Right atrium auricular region (tissue), 2 donors: ENCODE results near the gene TMEM38A. TPM values are rescaled to one million over a fixed set of nuclear protein-coding genes. Genes with fewer than 3 reads are reported as not detected.

Source experiments
- DNase-seq: peaks from one replicate; pipeline ENCODE4 v3.0.0-alpha.2; 2019; ENCODE audit warnings: low spot score
- H3K27ac ChIP-seq, 2 donors: fragments of 200-600 bp; sonication (generic); 1 replicate in 1 of 2; 2 replicates in 1 of 2; pipeline ENCODE4 v1.5.1; 2016 to 2019
- H3K27me3 ChIP-seq, 2 donors: fragments of 200-600 bp; sonication (generic); one replicate each; pipeline versions ENCODE4 v1.5.1 to v1.6.0; 2017 to 2019
- H3K36me3 ChIP-seq: fragments of 200-600 bp; sonication (generic); one replicate; pipeline ENCODE4 v1.5.1; 2016
- H3K4me1 ChIP-seq, 2 donors: fragments of 200-600 bp; sonication (generic); one replicate each; pipeline versions ENCODE4 v1.5.1 to v1.6.0; 2017 to 2019
- H3K4me3 ChIP-seq, 2 donors: fragments of 200-600 bp; sonication (generic); 1 replicate in 1 of 2; 2 replicates in 1 of 2; pipeline ENCODE4 v1.5.1; 2017 to 2019; ENCODE audit warnings: mild to moderate bottlenecking in 1 of 2, moderate library complexity in 1 of 2
- H3K9me3 ChIP-seq, 2 donors: fragments of 200-600 bp; sonication (generic); one replicate each; pipeline ENCODE4 v1.5.1; 2019
- total RNA-seq, 2 donors: library from RNA; depleted of rRNA; stranded (reverse); fragments of >200 nt; gene quantifications; one replicate each; pipeline ENCODE4 v1.1.0, GENCODE V29; 2016
- TF ChIP-seq, protein P1 (sequence below), 2 donors: fragments of 200-600 bp; sonication (generic); IDR thresholded peaks; one replicate each; pipeline ENCODE4 v1.5.1; 2019; ENCODE audit warnings: antibody characterized with exemption in 2 of 2

The TMEM38A gene
- total RNA-seq, 2 donors from 2014 or later = 12.1 to 14.5 TPM

DNA sequence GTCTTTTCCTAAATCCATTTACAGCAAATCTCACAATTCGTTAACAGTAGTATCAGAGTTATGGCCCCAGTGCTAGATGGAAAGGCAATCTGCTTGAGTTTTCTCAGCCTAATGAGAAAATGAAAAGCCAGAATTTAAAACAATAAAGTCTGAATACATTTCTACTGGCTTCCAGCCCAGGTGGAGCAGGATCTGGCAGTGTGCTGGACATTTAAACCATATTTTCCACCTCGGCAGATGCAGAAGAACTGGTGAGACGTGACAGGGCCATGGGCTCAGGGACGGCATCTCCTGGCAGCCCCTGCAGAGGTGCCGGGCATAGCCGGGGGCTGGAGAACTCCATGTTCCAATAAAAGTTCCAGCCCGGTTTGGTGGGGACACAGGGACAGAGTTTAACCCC lies 8.1 kb upstream of the TMEM38A start:
- no peak overlapping the region for H3K4me3 ChIP-seq
- no peaks in the 10 kb centered on the region for H3K9me3 ChIP-seq
- peaks cover 62% of the 10 kb centered on the region for H3K36me3 ChIP-seq
- no peak overlapping the region for H3K27ac ChIP-seq
- TF ChIP-seq, protein P1, sequence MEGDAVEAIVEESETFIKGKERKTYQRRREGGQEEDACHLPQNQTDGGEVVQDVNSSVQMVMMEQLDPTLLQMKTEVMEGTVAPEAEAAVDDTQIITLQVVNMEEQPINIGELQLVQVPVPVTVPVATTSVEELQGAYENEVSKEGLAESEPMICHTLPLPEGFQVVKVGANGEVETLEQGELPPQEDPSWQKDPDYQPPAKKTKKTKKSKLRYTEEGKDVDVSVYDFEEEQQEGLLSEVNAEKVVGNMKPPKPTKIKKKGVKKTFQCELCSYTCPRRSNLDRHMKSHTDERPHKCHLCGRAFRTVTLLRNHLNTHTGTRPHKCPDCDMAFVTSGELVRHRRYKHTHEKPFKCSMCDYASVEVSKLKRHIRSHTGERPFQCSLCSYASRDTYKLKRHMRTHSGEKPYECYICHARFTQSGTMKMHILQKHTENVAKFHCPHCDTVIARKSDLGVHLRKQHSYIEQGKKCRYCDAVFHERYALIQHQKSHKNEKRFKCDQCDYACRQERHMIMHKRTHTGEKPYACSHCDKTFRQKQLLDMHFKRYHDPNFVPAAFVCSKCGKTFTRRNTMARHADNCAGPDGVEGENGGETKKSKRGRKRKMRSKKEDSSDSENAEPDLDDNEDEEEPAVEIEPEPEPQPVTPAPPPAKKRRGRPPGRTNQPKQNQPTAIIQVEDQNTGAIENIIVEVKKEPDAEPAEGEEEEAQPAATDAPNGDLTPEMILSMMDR (IDR thresholded peaks at IDR 0.05) = no peak
- DNase-seq = no peak
- no peaks in the 10 kb centered on the region for H3K27me3 ChIP-seq
- peaks cover 0 to under 1% of the 10 kb centered on the region in 2 donors for H3K4me1 ChIP-seq

DNA sequence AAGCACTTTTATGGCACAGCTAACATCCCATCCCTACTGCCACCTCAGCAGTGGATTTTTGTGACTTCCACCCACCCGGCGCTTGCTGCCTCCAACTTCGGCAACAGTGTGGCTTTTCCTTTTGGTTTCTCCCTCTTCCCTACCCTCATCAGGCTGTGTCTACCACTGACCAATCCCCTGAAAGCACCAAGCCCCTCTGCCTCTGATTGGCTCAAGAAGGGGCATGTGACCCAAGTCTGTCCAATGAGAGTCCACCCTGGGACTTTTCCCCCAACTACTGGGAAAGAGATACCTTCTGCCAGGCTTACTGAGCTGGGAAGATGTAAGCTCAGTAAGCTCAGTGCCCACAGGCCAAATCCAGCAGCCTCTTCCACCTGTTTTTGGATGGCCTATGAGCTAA lies 6.8 kb upstream of the TMEM38A start:
- Histone ChIP-seq H3K4me1 (peaks cover 0 to 13% of the 10 kb centered on the region in 2 donors), H3K27ac (no peak overlapping the region), H3K36me3 (peaks cover 65% of the 10 kb centered on the region), H3K27me3 (no peaks in the 10 kb centered on the region), H3K9me3 (no peaks in the 10 kb centered on the region), H3K4me3 (no peak overlapping the region)
- no peak for DNase-seq
- TF ChIP-seq, protein P1 (IDR thresholded peaks at IDR 0.05) = no peak

DNA sequence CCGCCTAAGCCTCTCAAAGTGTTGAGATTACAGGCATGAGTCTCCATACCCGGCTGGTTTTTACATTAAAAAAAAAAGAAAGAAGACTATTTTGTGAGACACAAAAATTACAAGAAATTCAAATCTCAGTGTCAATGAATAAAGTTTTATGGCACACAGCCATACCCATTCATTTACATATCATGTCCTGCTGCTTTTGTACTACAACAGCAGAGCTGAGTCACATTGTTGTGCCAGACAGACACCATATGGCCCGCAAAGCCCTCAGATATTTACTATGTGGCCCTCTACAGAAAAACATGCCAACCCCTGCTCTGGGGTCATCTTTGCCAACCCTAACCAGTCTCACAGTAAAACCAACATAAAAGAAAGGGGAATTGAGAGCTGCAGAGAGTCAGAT lies 6.3 kb upstream of the TMEM38A start:
- H3K9me3 ChIP-seq = no peaks in the 10 kb centered on the region
- no peak overlapping the region for H3K4me3 ChIP-seq
- H3K27me3 ChIP-seq = no peaks in the 10 kb centered on the region
- TF ChIP-seq, protein P1 (IDR thresholded peaks at IDR 0.05) = no peak
- peaks cover 0 to 18% of the 10 kb centered on the region in 2 donors for H3K4me1 ChIP-seq
- H3K36me3 ChIP-seq = peaks cover 65% of the 10 kb centered on the region
- H3K27ac ChIP-seq = no peak overlapping the region
- no peak for DNase-seq

DNA sequence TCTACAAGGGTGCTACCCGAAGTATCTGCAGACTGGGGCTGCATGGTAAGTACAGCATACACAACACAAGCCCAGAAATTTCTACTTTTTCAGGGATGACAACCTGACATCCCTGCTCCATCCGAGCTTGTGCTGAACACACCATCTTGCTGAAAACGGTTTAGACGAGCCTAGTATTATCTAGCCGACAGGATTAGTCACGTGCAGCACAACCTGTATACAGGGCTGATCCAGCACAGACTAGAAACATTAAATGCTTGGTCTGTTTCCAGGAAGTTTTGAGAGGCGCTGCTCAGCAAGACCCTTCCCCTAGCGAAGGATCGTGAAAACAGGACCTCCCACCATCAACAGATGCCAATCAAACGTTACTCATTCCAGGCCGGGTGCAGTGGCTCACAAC lies 5.2 kb upstream of the TMEM38A start:
- Histone ChIP-seq H3K27me3 (no peaks in the 10 kb centered on the region), H3K4me3 (no peak overlapping the region), H3K4me1 (peaks cover 0 to 18% of the 10 kb centered on the region in 2 donors), H3K36me3 (peaks cover 65% of the 10 kb centered on the region), H3K27ac (no peak overlapping the region), H3K9me3 (no peaks in the 10 kb centered on the region)
- no peak for DNase-seq
- TF ChIP-seq, protein P1 (IDR thresholded peaks at IDR 0.05) = no peak

DNA sequence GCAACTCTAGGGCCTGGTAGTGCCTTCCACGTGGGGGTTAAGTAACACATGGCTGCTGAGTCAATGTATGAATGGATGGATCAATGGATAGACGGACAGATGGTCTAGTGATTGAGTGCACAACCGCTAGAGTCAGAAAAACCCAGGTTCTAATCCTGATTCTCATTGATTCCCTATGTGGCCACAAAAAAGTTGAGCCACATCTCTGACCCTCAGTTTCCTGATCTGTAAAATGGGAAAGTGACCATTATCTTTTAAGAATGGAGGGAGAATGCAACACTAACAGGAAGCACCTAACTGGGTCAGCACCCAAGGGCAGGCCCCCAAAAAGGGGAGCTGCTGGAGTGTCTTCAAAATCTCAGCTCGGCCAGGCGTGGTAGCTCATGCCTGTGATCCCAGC lies 3.6 kb upstream of the TMEM38A start:
- no peaks in the 10 kb centered on the region for H3K27me3 ChIP-seq
- no peak overlapping the region for H3K27ac ChIP-seq
- H3K4me3 ChIP-seq = no peak overlapping the region
- no peak for DNase-seq
- H3K36me3 ChIP-seq = peaks cover 48% of the 10 kb centered on the region
- peaks cover 0 to 28% of the 10 kb centered on the region in 2 donors for H3K4me1 ChIP-seq
- TF ChIP-seq, protein P1 (IDR thresholded peaks at IDR 0.05) = no peak
- no peaks in the 10 kb centered on the region for H3K9me3 ChIP-seq

DNA sequence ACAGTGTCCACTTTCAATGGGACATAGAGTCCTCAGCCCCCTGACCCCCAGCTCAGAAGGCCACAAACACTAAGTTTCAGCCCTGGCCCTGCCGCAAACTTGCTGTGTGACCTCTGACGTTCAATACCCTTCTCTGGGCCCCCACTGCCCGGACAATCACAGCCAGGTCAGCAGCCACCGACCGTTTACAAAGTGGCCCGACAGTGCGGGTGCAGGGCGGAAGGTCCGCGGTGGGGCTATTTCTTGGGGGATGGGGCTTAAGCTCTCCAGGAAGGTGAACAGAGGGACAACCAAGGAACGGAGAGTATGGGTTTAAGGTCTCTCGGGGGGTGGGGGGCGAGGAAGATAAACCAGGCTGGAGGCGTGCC lies 1.5 kb upstream of the TMEM38A start:
- Histone ChIP-seq H3K27ac (peak overlapping the region; percentile 94 to 95), H3K4me1 (peaks cover 0 to 28% of the 10 kb centered on the region in 2 donors), H3K4me3 (peak overlapping the region; percentile 78 to 82), H3K9me3 (no peaks in the 10 kb centered on the region), H3K27me3 (no peaks in the 10 kb centered on the region), H3K36me3 (peaks cover 28% of the 10 kb centered on the region)
- DNase-seq = no peak
- TF ChIP-seq, protein P1 (IDR thresholded peaks at IDR 0.05) = no peak
